HG02610 (cell line): Measurements from ENCODE around the gene HIC1.
"Not testable (repeated sequence)": the region's sequence is repeated elsewhere in the genome, so short reads cannot be mapped to it uniquely, and the experiment has no call there.

Source experiments
- ATAC-seq: cut with Tn5 transposase; IDR thresholded peaks from one replicate; pipeline ENCODE4 v1.9.1; 2021; ENCODE audit warnings: mild to moderate bottlenecking, moderate library complexity; ENCODE audit not compliant: unreplicated experiment

HIC1 gene

GRCh38 chr17:2054512-2055291 lies at the start of gene HIC1:
HIC1 (plus strand) TSS chr17:2055103; CDS start chr17:2056691, 1,588 bp downstream.
- peak; percentile 30 for ATAC-seq

GRCh38 chr17:2008332-2009126 lies 46.4 kb upstream of the HIC1 start:
- no peak for ATAC-seq

GRCh38 chr17:2009737-2010136 lies 45.2 kb upstream of the HIC1 start:
- no peak for ATAC-seq

- ATAC-seq, result no peak
Observed at GRCh38 chr17:2011411-2012371, 43.2 kb upstream of the HIC1 start.

GRCh38 chr17:2012499-2012898 lies 42.4 kb upstream of the HIC1 start:
- no peak for ATAC-seq

GRCh38 chr17:2013220-2013993 lies 41.5 kb upstream of the HIC1 start:
- not testable (repeated sequence) for ATAC-seq

- no peak for ATAC-seq
Observed at GRCh38 chr17:2013994-2014317, 40.9 kb upstream of the HIC1 start.

- ATAC-seq, result no peak
Observed at GRCh38 chr17:2015314-2015713, 39.6 kb upstream of the HIC1 start.

GRCh38 chr17:2016494-2016893 lies 38.4 kb upstream of the HIC1 start:
- ATAC-seq, result no peak

- ATAC-seq, result no peak
Observed at GRCh38 chr17:2017274-2017941, 37.5 kb upstream of the HIC1 start.

- ATAC-seq, result no peak
Observed at GRCh38 chr17:2018716-2019510, 36.0 kb upstream of the HIC1 start.

- no peak for ATAC-seq
Observed at GRCh38 chr17:2019723-2020122, 35.2 kb upstream of the HIC1 start.

GRCh38 chr17:2020721-2021120 lies 34.2 kb upstream of the HIC1 start:
- ATAC-seq, result no peak

GRCh38 chr17:2022647-2023240 lies 32.2 kb upstream of the HIC1 start:
- ATAC-seq, result no peak

- no peak for ATAC-seq
Observed at GRCh38 chr17:2023256-2023655, 31.6 kb upstream of the HIC1 start.

GRCh38 chr17:2023692-2024571 lies 31.0 kb upstream of the HIC1 start:
- ATAC-seq, result no peak

GRCh38 chr17:2024572-2025219 lies 30.2 kb upstream of the HIC1 start:
- ATAC-seq, result no peak
